HepG2 (cell line): ENCODE data around the gene GDPD5. TPM values are rescaled to one million over a fixed set of nuclear protein-coding genes. Genes with fewer than 3 reads are reported as not detected.

ENCODE experiments used
- ARHGAP35 ChIP-seq: sonication (generic); formaldehyde crosslinking; IDR thresholded peaks from 2 replicates; pipeline ENCODE4 v1.9.0; 2022; ENCODE audit warnings: mild to moderate bottlenecking, inconsistent platforms, moderate library complexity, missing genetic modification reagents, borderline replicate concordance
- CSRNP2 ChIP-seq: sonication (generic); formaldehyde crosslinking; conservative IDR thresholded peaks from 2 replicates; pipeline ENCODE4 v1.8.0; 2022; ENCODE audit warnings: low read depth, missing genetic modification reagents
- ETS1 ChIP-seq: sonication (generic); formaldehyde crosslinking; IDR thresholded peaks from 2 replicates; pipeline ENCODE4 v1.4.0; 2020; ENCODE audit warnings: missing genetic modification reagents
- FOXA1 ChIP-seq, 2 experiments: fragments of 450-650 bp in 1 of 2; sonication (generic) in 1 of 2; formaldehyde crosslinking in 1 of 2; IDR thresholded peaks; 2 replicates each; pipeline versions ENCODE4 v1.4.0 to v1.6.1; 2016 to 2020; ENCODE audit warnings: missing genetic modification reagents in 1 of 2
- HNF4G ChIP-seq, 2 experiments: sonication (generic) in 1 of 2; formaldehyde crosslinking in 1 of 2; IDR thresholded peaks; 2 replicates each; pipeline versions ENCODE4 v1.4.0 to v1.6.1; 2011 to 2020; ENCODE audit warnings: borderline replicate concordance in 2 of 2, low read depth in 2 of 2, mild to moderate bottlenecking in 2 of 2, low read length in 1 of 2, missing genetic modification reagents in 1 of 2, moderate library complexity in 1 of 2
- LCORL ChIP-seq, 2 experiments: fragments of 450-650 bp in 1 of 2; sonication (generic) in 1 of 2; formaldehyde crosslinking in 1 of 2; IDR thresholded peaks; 2 replicates each; pipeline versions ENCODE4 v1.5.0 to v1.6.1; 2017 to 2020; ENCODE audit warnings: antibody characterized with exemption in 1 of 2, missing genetic modification reagents in 1 of 2
- MYNN ChIP-seq: sonication (generic); formaldehyde crosslinking; IDR thresholded peaks from 2 replicates; pipeline ENCODE4 v1.4.0; 2020; ENCODE audit warnings: mild to moderate bottlenecking, low read depth, missing genetic modification reagents
- POLR2G ChIP-seq: fragments of 200-400 bp; formaldehyde crosslinking; IDR thresholded peaks from 2 replicates; pipeline ENCODE4 v1.6.1; 2018; ENCODE audit warnings: mild to moderate bottlenecking, low read depth, low read length, moderate library complexity
- PTBP1 ChIP-seq: fragments of 200-400 bp; formaldehyde crosslinking; IDR thresholded peaks from 2 replicates; pipeline ENCODE4 v1.6.1; 2018; ENCODE audit warnings: low read length, low read depth; ENCODE audit not compliant: poor library complexity, severe bottlenecking
- RBAK ChIP-seq: sonication (generic); formaldehyde crosslinking; IDR thresholded peaks from 2 replicates; pipeline ENCODE4 v1.5.1; 2020; ENCODE audit warnings: mild to moderate bottlenecking, missing genetic modification reagents
- SNAI1 ChIP-seq: sonication (generic); formaldehyde crosslinking; IDR thresholded peaks from 2 replicates; pipeline ENCODE4 v1.5.0; 2020; ENCODE audit warnings: mild to moderate bottlenecking, missing genetic modification reagents, borderline replicate concordance
- ZNF280B ChIP-seq: sonication (generic); formaldehyde crosslinking; IDR thresholded peaks from 2 replicates; pipeline ENCODE4 v1.5.0; 2020; ENCODE audit warnings: missing genetic modification reagents, mild to moderate bottlenecking, borderline replicate concordance
- ZNF34 ChIP-seq: sonication (generic); formaldehyde crosslinking; IDR thresholded peaks from 2 replicates; pipeline ENCODE4 v1.4.0; 2020; ENCODE audit warnings: mild to moderate bottlenecking, missing genetic modification reagents, borderline replicate concordance
- ZNF354B ChIP-seq: sonication (generic); formaldehyde crosslinking; IDR thresholded peaks from 2 replicates; pipeline ENCODE4 v1.8.0; 2022; ENCODE audit warnings: mild to moderate bottlenecking, missing genetic modification reagents
- ZNF441 ChIP-seq: sonication (generic); formaldehyde crosslinking; IDR thresholded peaks from 2 replicates; pipeline ENCODE4 v1.7.0; 2021; ENCODE audit warnings: missing genetic modification reagents, borderline replicate concordance
- ZNF639 ChIP-seq: conservative IDR thresholded peaks from 2 replicates; pipeline ENCODE4 v1.6.1; 2018; ENCODE audit warnings: missing genetic modification reagents
- ZNF644 ChIP-seq: IDR thresholded peaks from 2 replicates; pipeline ENCODE4 v1.6.1; 2016; ENCODE audit warnings: low read depth
- ZNF710 ChIP-seq: sonication (generic); formaldehyde crosslinking; IDR thresholded peaks from 2 replicates; pipeline ENCODE4 v1.5.0; 2020; ENCODE audit warnings: mild to moderate bottlenecking, missing genetic modification reagents, borderline replicate concordance
- ZNF879 ChIP-seq: sonication (generic); formaldehyde crosslinking; IDR thresholded peaks from 2 replicates; pipeline ENCODE4 v1.8.1; 2023; ENCODE audit warnings: missing genetic modification reagents
- polyA plus RNA-seq, 8 experiments: library from polyadenylated mRNA; depleted of rRNA in 3 of 8; stranded (reverse) in 7 of 8; unstranded in 1 of 8; fragments of >200 nt; fragmentation: Illumina TruSeq in 4 of 8; extraction: Trizol in 4 of 8; gene quantifications; 2 replicates each; pipeline versions ENCODE4 v1.2.1 to v1.2.3, GENCODE V29; 2011 to 2016; ENCODE audit warnings: low read depth in 4 of 8, missing spikeins in 1 of 8, mixed read lengths in 1 of 8; ENCODE audit not compliant: insufficient read depth in 1 of 8
- total RNA-seq, 5 experiments: library from RNA; depleted of rRNA; stranded (reverse); fragments of >200 nt; fragmentation: Illumina TruSeq; extraction: Trizol; gene quantifications; 2 replicates each; pipeline ENCODE4 v1.2.3, GENCODE V29; 2016; ENCODE audit warnings: low read depth in 1 of 5

The GDPD5 gene
- total and polyA plus RNA-seq, 2 of the 13 experiments (the other 11 are each of a cell fraction or from before 2014, with no cell fraction given), result 55.0 to 67.5 TPM

GRCh38 chr11:75523811-75524664, 1.7 kb downstream of the GDPD5 start (continued):
- TF ChIP-seq ZNF710 (CRISPR knock-in tag) (peak; percentile 36; the same call in 1 of the 2 replicates), ZNF441 (CRISPR knock-in tag) (no peak), ZNF644 (peak; percentile 77; the same call in 1 of the 2 replicates), FOXA1 (IDR thresholded peaks at IDR 0.05) (no peak), FOXA1 (CRISPR knock-in tag; IDR thresholded peaks at IDR 0.05) (peak; percentile 28; the same call in 1 of the 2 replicates), LCORL (IDR thresholded peaks at IDR 0.05) (no peak), LCORL (CRISPR knock-in tag; IDR thresholded peaks at IDR 0.05) (peak; percentile 68), ZNF879 (CRISPR knock-in tag) (no peak), CSRNP2 (CRISPR knock-in tag) (no peak), PTBP1 (no peak), ARHGAP35 (CRISPR knock-in tag) (no peak), HNF4G (IDR thresholded peaks at IDR 0.05; ENCODE audit: borderline replicate concordance, low read depth, low read length) (peak; percentile 53; the same call in 1 of the 2 replicates), HNF4G (CRISPR knock-in tag; IDR thresholded peaks at IDR 0.05; ENCODE audit: borderline replicate concordance, low read depth) (no peak), ZNF280B (peak; percentile 63; the same call in 1 of the 2 replicates), SNAI1 (CRISPR knock-in tag) (peak; percentile 38; the same call in 1 of the 2 replicates), ETS1 (no peak), RBAK (CRISPR knock-in tag) (no peak), ZNF354B (no peak), MYNN (CRISPR knock-in tag) (no peak; the same call in 1 of the 2 replicates), POLR2G (no peak), ZNF639 (CRISPR knock-in tag) (no peak), ZNF34 (CRISPR knock-in tag) (no peak)
